Stimulated activated CD8-positive, alpha-beta memory T cell treated with anti-CD3 and anti-CD28 coated beads, Interleukin-12 subunit alpha, Interleukin-12 subunit beta, amount 100 ng/mL, for 1 hour (primary cell): ENCODE results near the gene RHOB.

Source experiments
- DNase-seq: peaks from one replicate; pipeline ENCODE4 v3.0.0-alpha.2; 2020; ENCODE audit warnings: low read depth

RHOB gene

GRCh38 chr2:20496076-20496872, 49.4 kb downstream of the RHOB start:
- DNase-seq: no peak

GRCh38 chr2:20496942-20497341, 50.1 kb downstream of the RHOB start:
- no peak for DNase-seq
